Naive thymus-derived CD4-positive, alpha-beta T cell (primary cell): ENCODE results near the gene PITPNM1. TPM values are rescaled to one million over a fixed set of nuclear protein-coding genes. Genes with fewer than 3 reads are reported as not detected.
A peak's percentile ranks its signal among the peaks of the same experiment; 100 is the strongest.

Source experiments
- ATAC-seq: fragments of 150-1000 bp; cut with Tn5 transposase; 2 replicates; pipeline ENCODE4 v1.10.0; 2021; ENCODE audit warnings: mild to moderate bottlenecking, moderate library complexity
- CTCF ChIA-PET: fragments of 350-600 bp; sonication (Branson Sonifier 250); formaldehyde crosslinking; loops from one replicate; lab custom pipeline; 2021; ENCODE audit warnings: antibody characterized with exemption; lab: Charles Lee
- POLR2A ChIA-PET: fragments of 350-600 bp; sonication (Branson Sonifier 250); formaldehyde crosslinking; loops from one replicate; lab custom pipeline; 2021; ENCODE audit warnings: antibody characterized with exemption, inconsistent platforms; lab: Charles Lee
- DNase-seq, 9 donors: peaks; one replicate each; pipeline versions ENCODE4 v3.0.0 to v3.0.0-alpha.2; 2020 to 2022; ENCODE audit warnings: mixed read lengths in 1 of 9
- H3K27ac ChIP-seq: one replicate; pipeline ENCODE4 v1.7.0; 2013; ENCODE audit warnings: mild to moderate bottlenecking, low read depth, low read length, moderate library complexity
- H3K27me3 ChIP-seq, 2 donors: one replicate each; pipeline ENCODE4 v1.7.0; 2013; ENCODE audit warnings: low read length in 2 of 2, mild to moderate bottlenecking in 2 of 2, moderate library complexity in 2 of 2; ENCODE audit not compliant: control insufficient read depth in 2 of 2, insufficient read depth in 2 of 2
- H3K36me3 ChIP-seq, 3 experiments: 1 replicate in 2 of 3; 2 replicates in 1 of 3; pipeline ENCODE4 v1.7.0; 2013; ENCODE audit warnings: low read length in 3 of 3, mild to moderate bottlenecking in 3 of 3, moderate library complexity in 1 of 3; ENCODE audit not compliant: insufficient read depth in 3 of 3, control insufficient read depth in 2 of 3
- H3K4me1 ChIP-seq, 2 donors: one replicate each; pipeline ENCODE4 v1.7.0; 2013; ENCODE audit warnings: low read length in 2 of 2, mild to moderate bottlenecking in 2 of 2, moderate library complexity in 1 of 2; ENCODE audit not compliant: control insufficient read depth in 2 of 2, insufficient read depth in 2 of 2
- H3K4me3 ChIP-seq: 2 replicates; pipeline ENCODE4 v1.7.0; 2013; ENCODE audit warnings: mild to moderate bottlenecking, low read length
- H3K9me3 ChIP-seq, 3 experiments: 1 replicate in 2 of 3; 2 replicates in 1 of 3; pipeline ENCODE4 v1.7.0; 2013; ENCODE audit warnings: low read length in 3 of 3; ENCODE audit not compliant: control insufficient read depth in 2 of 3
- H3K27ac Mint-ChIP-seq, 9 donors: one replicate each; pipeline ENCODE4 v1.8.0; 2020 to 2022; ENCODE audit warnings: mixed read lengths in 9 of 9, mild to moderate bottlenecking in 8 of 9, moderate library complexity in 5 of 9, inconsistent platforms in 2 of 9
- H3K27me3 Mint-ChIP-seq, 5 donors: one replicate each; pipeline ENCODE4 v1.8.0; 2021 to 2022; ENCODE audit warnings: mixed read lengths in 5 of 5, mild to moderate bottlenecking in 1 of 5
- H3K36me3 Mint-ChIP-seq, 5 donors: one replicate each; pipeline ENCODE4 v1.8.0; 2020 to 2022; ENCODE audit warnings: mixed read lengths in 5 of 5, mild to moderate bottlenecking in 3 of 5, inconsistent platforms in 1 of 5
- H3K4me1 Mint-ChIP-seq, 7 donors: one replicate each; pipeline ENCODE4 v1.8.0; 2020 to 2022; ENCODE audit warnings: mixed read lengths in 7 of 7, mild to moderate bottlenecking in 3 of 7, inconsistent platforms in 1 of 7
- H3K4me3 Mint-ChIP-seq, 10 donors: one replicate each; pipeline ENCODE4 v1.8.0; 2020 to 2022; ENCODE audit warnings: mild to moderate bottlenecking in 10 of 10, mixed read lengths in 10 of 10, moderate library complexity in 6 of 10, inconsistent platforms in 2 of 10
- H3K9me3 Mint-ChIP-seq, 11 donors: one replicate each; pipeline ENCODE4 v1.8.0; 2020 to 2022; ENCODE audit warnings: mixed read lengths in 11 of 11, mild to moderate bottlenecking in 4 of 11, inconsistent platforms in 1 of 11, moderate library complexity in 1 of 11
- intact Hi-C, 2 donors: fragments of 100-400 bp; cut with micrococcal nuclease; formaldehyde crosslinking; loops; one replicate each; pipeline ENCODE4 v1.15.1; 2023
- polyA plus RNA-seq, 2 donors: library from polyadenylated mRNA; unstranded; fragments of 300-500 nt; fragmentation: Illumina TruSeq; gene quantifications; one replicate each; pipeline ENCODE4 v1.2.3, GENCODE V29; 2021
- total RNA-seq, 6 experiments: library from RNA in 5 of 6; stranded (reverse) in 5 of 6; gene quantifications; 1 replicate in 5 of 6; 2 replicates in 1 of 6; pipeline ENCODE4 v1.2.3 and lab custom pipeline; 2021 to 2026

The PITPNM1 gene
- total and polyA plus RNA-seq, 7 experiments from 2014 or later: 9.5 to 133 (median 92.4) TPM

DNA sequence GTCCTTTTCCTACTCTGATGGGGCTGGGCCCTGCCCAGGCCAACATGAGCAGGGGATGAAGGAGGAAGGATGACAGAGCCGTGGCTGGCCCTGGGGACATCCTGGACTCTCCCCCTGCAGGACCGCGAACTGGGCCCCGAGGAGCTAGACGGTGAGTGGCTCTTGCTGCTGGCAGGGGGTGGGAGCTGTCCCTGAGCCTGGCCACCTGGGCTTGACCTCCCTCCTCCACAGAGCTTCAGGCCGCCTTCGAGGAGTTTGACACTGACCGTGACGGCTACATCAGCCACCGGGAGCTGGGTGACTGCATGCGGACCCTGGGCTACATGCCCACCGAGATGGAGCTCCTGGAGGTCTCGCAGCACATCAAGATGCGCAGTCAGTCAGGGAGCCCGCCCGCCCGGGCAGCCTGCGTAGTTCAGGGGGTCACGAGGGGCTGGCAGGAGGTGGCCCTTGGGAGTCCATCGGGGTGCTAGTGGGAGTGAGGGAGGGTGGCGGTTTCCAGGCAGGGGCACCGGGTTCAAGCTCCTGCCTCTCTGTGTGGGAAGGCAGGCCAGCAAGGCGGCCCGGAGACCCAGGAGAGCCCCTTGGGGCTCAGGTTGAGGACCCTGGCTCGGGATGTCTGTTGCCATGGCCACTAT, 49.0 kb downstream of the PITPNM1 start:
- Histone ChIP-seq H3K4me1 (no peaks in the 10 kb centered on the region), H3K4me3 (no peak overlapping the region), H3K9me3 (no peaks in the 10 kb centered on the region), H3K27ac (no peak overlapping the region), H3K27me3 (no peaks in the 10 kb centered on the region), H3K36me3 (no peaks in the 10 kb centered on the region)
- Mint-ChIP-seq H3K9me3 (peaks cover 0 to 6% (median 0%) of the 10 kb centered on the region in 11 donors), H3K27ac (peak overlapping the region in 1 of 9 donors; percentile 58), H3K4me3 (no peak overlapping the region), H3K36me3 (no peaks in the 10 kb centered on the region), H3K27me3 (peaks cover 0 to 2% (median 0%) of the 10 kb centered on the region in 5 donors), H3K4me1 (peaks cover 0 to 15% (median 9%) of the 10 kb centered on the region in 7 donors)
- intact Hi-C loops: no loop called here
- ChIA-PET CTCF (no interaction called here), POLR2A (interaction anchor here (0.7 to 18.3 kb wide), 10 partner anchors 8 to 62 kb away, joined by 3 to 206 read pairs (median 6); partner anchors contain the start of genes AIP, CORO1B, GPR152 and PPP1CA)
- DNase-seq: no peak
- no peak for ATAC-seq

DNA sequence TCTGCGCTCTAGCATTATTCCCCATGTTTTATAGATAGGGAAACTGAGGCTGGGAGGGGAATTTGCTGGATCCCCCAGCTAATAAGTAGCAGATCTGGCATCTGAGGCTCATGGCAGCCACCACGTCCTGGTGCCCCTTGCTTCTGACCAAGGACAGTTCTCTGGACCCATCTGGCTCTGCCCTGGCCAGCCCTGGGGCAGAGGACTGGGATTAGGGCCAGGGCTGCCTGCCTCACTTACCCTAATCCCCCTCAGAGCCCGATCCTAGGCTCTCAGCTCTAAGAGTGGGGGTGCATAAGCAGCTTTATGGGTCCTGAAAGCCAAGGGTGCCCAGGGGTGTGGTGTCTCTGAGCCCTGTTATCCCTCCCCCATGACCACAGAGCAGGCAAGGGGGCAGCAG, 50.1 kb downstream of the PITPNM1 start, which contains the start of gene CABP4:
Gene CABP4 (plus strand): TSS at position 301 of the 400 bp plus-strand sequence. CDS start 70 bp downstream, at position 371.
- POLR2A ChIA-PET: interaction anchor here (0.6 to 18.3 kb wide), 6 partner anchors 7 to 44 kb away, joined by 3 to 206 read pairs (median 16); partner anchors contain the start of genes CORO1B, GPR152 and PTPRCAP
- Mint-ChIP-seq H3K9me3 (peaks cover 0 to 6% (median 0%) of the 10 kb centered on the region in 11 donors), H3K27ac (peak within 1 kb of the TSS in 2 of 9 donors; percentile 10 to 31), H3K4me3 (peak within 1 kb of the TSS in 1 of 10 donors; percentile 69), H3K27me3 (no peaks in the 10 kb centered on the region), H3K4me1 (peaks cover 0 to 22% (median 8%) of the 10 kb centered on the region in 7 donors), H3K36me3 (no peaks in the 10 kb centered on the region)
- Histone ChIP-seq H3K27ac (no peak within 1 kb of the TSS), H3K27me3 (no peaks in the 10 kb centered on the region), H3K4me1 (peaks cover 0 to 2% of the 10 kb centered on the region in 2 donors), H3K9me3 (no peaks in the 10 kb centered on the region), H3K4me3 (no peak within 1 kb of the TSS), H3K36me3 (no peaks in the 10 kb centered on the region)
- DNase-seq (no peak), ATAC-seq (no peak)
- intact Hi-C loops: no loop called here
- CTCF ChIA-PET: no interaction called here

DNA sequence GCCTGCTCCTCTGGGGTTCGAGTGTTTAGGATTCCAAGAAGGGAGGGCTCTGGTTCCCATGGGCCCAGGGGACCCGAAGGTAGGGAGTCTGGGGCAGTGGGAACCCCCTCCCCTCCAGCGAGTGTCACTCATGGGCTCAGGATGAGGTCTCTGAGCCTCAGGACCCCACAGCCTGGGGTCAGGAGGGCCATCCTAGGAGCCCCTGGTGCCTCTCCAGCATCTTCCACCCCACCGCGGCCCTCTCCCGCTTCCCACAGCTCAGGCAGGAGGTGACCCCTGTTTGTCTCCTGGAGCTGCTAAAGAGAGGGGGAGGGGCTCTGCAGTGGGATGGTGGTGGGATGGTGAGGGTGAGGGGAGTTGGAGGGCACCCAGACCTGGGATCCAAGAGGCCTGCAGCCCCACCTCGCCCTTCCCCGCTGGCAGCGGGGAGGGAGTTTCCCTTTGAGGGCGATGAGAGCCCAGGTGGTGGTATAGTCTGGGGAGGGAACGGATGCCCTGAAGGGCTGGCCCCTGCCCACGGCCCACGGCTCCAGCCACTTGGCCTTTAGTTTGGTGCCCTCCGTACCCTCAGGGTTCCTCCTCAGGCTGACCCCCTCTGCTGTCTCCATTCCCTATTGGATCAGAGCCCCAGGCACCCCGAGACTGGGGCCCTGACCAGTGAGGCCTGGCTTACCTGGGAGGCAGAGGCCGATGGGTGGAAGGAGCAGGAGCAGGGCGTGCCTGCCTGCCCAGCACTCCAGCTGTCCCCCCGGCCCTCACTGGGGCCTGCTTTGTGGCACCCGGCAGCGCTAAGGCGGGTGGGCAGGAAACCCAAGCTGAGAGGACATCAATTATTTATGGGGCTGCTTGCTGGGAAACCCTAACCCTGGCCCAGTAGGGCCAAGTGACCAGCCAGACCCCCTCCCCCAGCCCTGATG, 51.1 kb downstream of the PITPNM1 start:
- ChIA-PET POLR2A (interaction anchor here (0.7 to 18.3 kb wide), 6 partner anchors 6 to 102 kb away, joined by 3 to 206 read pairs (median 72); partner anchors contain the start of genes CABP4, CORO1B, GPR152 and PTPRCAP), CTCF (no interaction called here)
- no peaks in the 10 kb centered on the region for H3K9me3 ChIP-seq
- peaks cover 0 to 6% (median 0%) of the 10 kb centered on the region in 11 donors for H3K9me3 Mint-ChIP-seq
- DNase-seq: no peak
- no peak for ATAC-seq
- no peak overlapping the region for H3K27ac Mint-ChIP-seq
- H3K4me1 Mint-ChIP-seq: peaks cover 5 to 26% (median 11%) of the 10 kb centered on the region in 7 donors
- H3K4me3 ChIP-seq: no peak overlapping the region
- no peaks in the 10 kb centered on the region for H3K27me3 ChIP-seq
- H3K4me3 Mint-ChIP-seq: no peak overlapping the region
- no peaks in the 10 kb centered on the region for H3K27me3 Mint-ChIP-seq
- no peaks in the 10 kb centered on the region for H3K36me3 ChIP-seq
- no peaks in the 10 kb centered on the region for H3K36me3 Mint-ChIP-seq
- intact Hi-C loops: no loop called here
- peaks cover 0 to 10% of the 10 kb centered on the region in 2 donors for H3K4me1 ChIP-seq
- H3K27ac ChIP-seq: no peak overlapping the region

DNA sequence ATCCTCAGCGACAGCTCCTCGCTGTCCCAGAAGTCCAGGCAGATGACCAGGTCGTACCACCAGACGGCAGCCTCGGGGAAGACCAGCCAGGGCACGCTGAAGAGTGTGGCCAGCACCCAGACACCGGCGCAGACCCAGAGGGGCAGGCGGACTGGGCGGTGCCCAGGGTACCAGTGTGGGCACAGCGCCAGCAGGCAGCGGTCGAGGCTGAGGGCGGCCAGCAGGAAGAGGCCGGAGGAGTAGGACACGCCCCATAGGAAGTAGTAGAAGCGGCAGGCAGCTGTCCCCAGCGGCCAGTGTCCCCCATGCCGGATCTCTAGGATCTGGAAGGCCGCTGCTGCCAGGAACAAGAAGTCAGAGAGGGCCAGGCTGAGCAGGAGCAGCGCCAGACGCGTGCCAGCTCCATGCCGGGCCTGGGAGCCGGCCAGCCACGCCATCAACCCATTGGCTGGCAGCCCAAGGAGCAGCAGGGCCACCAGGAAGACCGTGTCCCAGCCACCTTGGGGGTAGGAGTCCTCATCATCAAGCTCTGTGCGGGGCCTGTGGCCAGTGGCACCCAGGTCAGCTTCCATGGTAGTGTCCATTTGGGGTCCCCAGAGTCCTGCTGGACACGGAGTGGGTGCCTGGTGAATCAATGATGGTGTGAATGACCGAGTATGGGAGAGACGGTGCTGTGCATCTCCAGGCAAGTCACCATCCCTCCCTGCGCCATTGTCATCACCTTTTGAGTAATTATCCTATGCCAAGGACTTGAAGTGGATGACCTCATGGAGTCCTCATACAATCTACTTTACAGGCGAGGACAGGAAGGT, 52.8 kb downstream of the PITPNM1 start, which contains the start of gene GPR152:
Gene GPR152 (minus strand): TSS at position 589 of the 812 bp plus-strand sequence. CDS start 5 bp downstream, at position 584.
- intact Hi-C loops: no loop called here

DNA sequence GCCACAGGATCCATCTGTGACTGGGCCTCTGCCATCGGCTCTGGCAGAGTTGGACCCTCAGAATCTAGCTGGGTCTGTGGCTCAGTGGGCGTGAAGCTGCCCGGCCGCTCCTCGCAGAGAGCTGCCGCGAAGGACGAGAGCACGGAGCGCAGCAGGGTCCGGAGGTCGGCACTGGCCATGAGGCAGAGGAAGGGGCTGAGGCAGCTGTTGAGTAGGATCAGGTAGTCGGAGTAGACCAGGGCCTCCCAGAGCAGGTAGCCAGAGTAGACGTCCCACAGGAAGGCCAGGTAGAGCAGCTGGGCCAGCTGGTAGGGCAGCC, 53.5 kb downstream of the PITPNM1 start:
- peaks cover 0 to 2% (median 0%) of the 10 kb centered on the region in 11 donors for H3K9me3 Mint-ChIP-seq
- ChIA-PET CTCF (interaction anchor here (0.8 to 1.3 kb wide), 2 partner anchors 13 to 83 kb away, joined by 3 read pairs; no protein-coding TSS in a partner anchor), POLR2A (interaction anchor here (0.5 to 11.9 kb wide), 12 partner anchors 8 to 150 kb away, joined by 3 to 206 read pairs (median 3); partner anchors contain the start of genes AIP, CABP4, CORO1B and PTPRCAP)
- H3K27ac ChIP-seq: no peak overlapping the region
- H3K4me1 ChIP-seq: peaks cover 14 to 31% of the 10 kb centered on the region in 2 donors
- peak overlapping the region in 3 of 9 donors; percentile 17 to 68 (median 30) for H3K27ac Mint-ChIP-seq
- no peaks in the 10 kb centered on the region for H3K36me3 ChIP-seq
- H3K27me3 Mint-ChIP-seq: no peaks in the 10 kb centered on the region
- H3K4me3 Mint-ChIP-seq: peak overlapping the region in 3 of 10 donors; percentile 27 to 69 (median 31)
- H3K36me3 Mint-ChIP-seq: no peaks in the 10 kb centered on the region
- DNase-seq: no peak
- no peaks in the 10 kb centered on the region for H3K27me3 ChIP-seq
- intact Hi-C loops: no loop called here
- H3K4me1 Mint-ChIP-seq: peaks cover 20 to 49% (median 24%) of the 10 kb centered on the region in 7 donors
- ATAC-seq: no peak
- H3K9me3 ChIP-seq: no peaks in the 10 kb centered on the region
- no peak overlapping the region for H3K4me3 ChIP-seq

More for the DNA sequence above, 52.8 kb downstream of the PITPNM1 start, which contains the start of gene GPR152:
- no peaks in the 10 kb centered on the region for H3K36me3 ChIP-seq
- H3K4me3 ChIP-seq: no peak within 1 kb of the TSS
- peaks cover 9 to 24% of the 10 kb centered on the region in 2 donors for H3K4me1 ChIP-seq
- H3K4me3 Mint-ChIP-seq: peak within 1 kb of the TSS in 2 of 10 donors; percentile 27 to 31
- peak within 1 kb of the TSS in 4 of 9 donors; percentile 17 to 68 (median 40) for H3K27ac Mint-ChIP-seq
- peaks cover 0 to 3% (median 0%) of the 10 kb centered on the region in 11 donors for H3K9me3 Mint-ChIP-seq
- no peaks in the 10 kb centered on the region for H3K27me3 ChIP-seq
- H3K27me3 Mint-ChIP-seq: no peaks in the 10 kb centered on the region
- H3K27ac ChIP-seq: no peak within 1 kb of the TSS
- H3K36me3 Mint-ChIP-seq: no peaks in the 10 kb centered on the region
- peaks cover 15 to 42% (median 23%) of the 10 kb centered on the region in 7 donors for H3K4me1 Mint-ChIP-seq
- no peak for ATAC-seq
- CTCF ChIA-PET: no interaction called here
- POLR2A ChIA-PET: interaction anchor here (0.5 to 11.9 kb wide), 8 partner anchors 9 to 49 kb away, joined by 3 to 206 read pairs (median 5); partner anchors contain the start of genes CABP4, CORO1B, PTPRCAP and TBC1D10C
- no peaks in the 10 kb centered on the region for H3K9me3 ChIP-seq
- no peak for DNase-seq
